Hematopoietic multipotent progenitor cell treated with erythropoietin and hydrocortisone succinate and interleukin-3 and kit ligand, for 6 days (in vitro differentiated cells): Measurements from ENCODE around the gene SLC7A14.

ENCODE experiments used
- DNase-seq: peaks from one replicate; pipeline ENCODE4 v3.0.0-alpha.2; 2015

The SLC7A14 gene

DNA sequence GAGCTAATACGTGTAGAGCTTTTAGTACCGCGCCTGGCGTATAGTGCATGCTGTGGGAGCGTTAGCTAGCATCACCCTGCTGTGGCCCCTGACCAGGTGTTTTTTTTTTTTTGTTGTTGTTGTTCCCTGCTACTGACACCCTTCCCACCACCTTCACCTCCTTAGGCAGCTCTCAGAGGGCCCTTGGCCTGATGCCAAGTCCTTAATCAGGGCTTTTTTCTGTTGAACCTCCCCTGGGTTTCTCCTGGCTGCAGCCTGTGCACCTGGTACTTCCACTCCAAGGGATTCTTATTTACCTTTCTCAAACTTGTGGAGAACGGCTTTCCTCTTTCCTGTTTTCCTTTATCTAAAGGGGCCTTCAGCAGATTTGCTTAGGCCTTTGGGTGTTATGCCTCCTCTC, 53.3 kb downstream of the SLC7A14 start:
- DNase-seq = peak; percentile 15

DNA sequence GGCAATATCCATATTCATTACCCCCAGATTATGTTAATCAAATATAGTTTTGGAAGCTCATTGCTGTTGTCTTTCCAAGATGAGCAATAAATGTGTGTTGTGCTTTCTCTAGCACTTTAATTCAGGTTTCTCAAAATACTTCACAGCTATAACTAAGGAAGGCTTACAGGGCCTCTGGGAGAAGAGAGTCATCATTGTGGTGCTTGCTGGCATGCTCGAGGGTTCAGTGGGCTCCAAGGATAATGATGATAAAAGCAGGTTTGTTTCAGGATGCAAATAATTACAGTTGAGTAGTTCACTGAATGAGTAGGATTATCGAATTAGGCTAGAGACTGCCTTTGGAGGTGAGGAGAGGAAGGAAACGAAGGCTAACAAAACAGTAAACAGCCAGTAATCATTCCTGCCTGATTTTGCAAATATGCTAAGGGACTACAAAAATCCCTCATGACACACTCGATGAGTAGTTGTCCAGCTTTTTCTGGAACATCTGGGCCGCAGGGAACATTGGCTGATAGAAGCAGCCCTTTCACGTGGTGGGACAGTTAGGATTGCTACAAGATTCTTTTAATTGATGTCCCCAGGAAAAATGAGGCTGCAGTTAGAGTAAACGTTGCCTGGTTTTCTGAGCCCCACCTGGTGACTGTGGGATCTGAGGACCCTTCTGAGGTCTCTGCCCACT, 54.1 kb downstream of the SLC7A14 start:
- no peak for DNase-seq

DNA sequence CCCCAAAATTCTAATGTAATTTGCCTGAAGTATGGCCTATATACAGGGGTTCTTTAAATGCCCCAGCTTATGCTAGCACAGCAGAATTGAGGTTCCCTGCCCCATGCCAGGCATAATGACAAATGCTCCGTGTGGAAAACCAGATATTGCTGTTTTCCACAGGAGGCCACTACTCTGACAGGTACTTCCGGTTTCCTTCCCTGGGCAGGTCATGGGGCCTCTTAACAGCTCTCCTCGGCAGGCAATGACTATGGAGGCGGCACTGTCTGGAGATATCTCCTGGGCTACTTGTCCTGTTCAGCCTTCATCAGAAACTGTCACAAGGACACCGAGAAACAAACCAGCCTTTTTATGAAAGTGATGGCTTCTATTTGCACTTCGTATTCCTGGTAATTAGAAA, 54.8 kb downstream of the SLC7A14 start:
- no peak for DNase-seq

DNA sequence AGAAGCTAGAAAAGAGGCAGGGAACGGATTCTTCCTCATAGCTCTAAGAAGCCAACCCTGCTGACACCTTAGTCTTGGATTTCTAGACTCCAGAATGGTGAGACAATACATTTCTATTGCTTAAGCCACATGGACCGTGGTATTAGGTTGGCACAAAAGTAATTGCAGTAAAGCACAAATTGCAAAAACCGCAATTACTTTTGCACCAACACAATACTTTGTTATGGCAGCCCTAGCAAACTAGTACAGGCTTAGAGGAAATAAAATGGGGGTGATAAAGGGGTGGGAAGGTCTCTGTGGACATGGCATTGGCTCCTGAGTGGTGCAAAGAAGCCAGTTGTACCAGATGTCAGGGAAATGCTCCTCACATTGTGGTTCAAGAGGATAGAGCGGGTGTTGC, 56.0 kb downstream of the SLC7A14 start:
- DNase-seq = no peak

DNA sequence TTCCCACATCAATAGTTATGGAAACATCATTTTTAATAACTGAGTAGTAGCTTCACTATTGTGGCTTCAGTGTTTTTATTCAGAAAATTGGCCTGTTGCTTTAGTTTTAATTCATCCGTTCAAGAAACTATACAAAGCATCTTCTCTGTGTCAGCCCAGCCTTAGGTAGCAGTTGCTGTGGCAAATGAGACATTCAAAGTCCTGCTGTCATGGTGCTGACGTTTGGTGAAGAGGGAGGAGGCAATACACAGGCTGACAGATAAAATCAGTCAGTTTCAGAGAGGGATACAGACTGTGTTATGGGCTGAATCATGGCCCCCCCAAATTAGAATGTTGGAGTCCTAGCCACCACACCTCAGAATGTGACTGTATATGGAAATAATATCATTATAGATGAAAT, 56.5 kb downstream of the SLC7A14 start:
- DNase-seq = no peak

DNA sequence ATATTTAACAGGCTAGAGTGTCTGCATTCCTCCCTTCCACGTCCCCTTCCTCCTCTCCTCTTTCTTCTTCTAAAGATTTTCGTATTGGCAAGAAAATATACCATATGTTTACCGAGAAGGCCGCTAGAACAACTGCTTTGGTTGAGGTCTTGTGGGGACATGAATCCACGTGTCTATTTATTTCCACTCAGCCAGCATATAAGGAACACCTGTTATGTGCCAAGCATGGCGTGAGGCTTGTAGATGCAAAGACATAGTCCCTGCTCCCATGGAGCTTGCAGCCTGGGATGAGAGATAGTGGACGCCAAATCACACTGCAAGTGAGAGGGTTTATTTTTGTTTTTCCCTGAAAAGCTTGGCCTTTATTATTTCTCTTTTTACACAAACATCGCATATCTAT, 57.1 kb downstream of the SLC7A14 start:
- DNase-seq = no peak

DNA sequence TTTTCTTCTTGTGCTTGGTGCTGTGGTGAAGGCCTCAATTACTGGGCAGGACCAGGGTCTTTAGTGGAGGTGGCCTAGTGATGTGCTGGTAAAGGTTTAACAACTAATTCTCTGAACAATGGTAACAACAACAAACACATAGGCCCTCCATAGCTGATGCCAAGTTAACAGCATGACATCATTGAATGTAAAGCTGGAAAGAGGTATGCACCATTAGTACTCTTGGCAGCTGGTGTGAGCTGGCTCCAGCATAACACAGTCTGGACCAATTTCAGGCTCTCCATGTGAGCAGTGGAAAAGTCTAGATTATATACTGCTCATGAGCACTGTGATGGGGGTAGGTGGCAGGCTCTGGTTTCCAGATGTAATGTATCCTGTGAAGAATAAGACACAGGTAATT, 61.8 kb downstream of the SLC7A14 start:
- no peak for DNase-seq

DNA sequence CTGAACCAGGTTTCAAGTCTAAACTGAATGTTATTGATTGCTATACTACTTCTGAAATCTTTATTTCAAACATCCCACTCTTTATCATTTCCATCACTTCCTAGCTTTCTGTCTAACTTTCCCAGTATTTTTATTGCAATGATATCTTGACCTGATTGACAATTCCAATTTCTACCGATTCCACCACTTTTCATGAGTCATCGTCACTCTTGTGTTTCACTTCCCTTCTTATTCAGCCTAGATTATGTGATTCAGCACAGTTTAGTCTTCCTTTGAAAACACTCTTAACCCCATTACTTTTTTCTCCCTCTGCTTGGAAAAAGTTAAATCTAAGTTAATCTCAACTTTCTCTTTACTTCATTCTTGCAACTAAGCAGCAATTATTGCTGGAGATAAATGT, 62.6 kb downstream of the SLC7A14 start:
- DNase-seq = no peak

DNA sequence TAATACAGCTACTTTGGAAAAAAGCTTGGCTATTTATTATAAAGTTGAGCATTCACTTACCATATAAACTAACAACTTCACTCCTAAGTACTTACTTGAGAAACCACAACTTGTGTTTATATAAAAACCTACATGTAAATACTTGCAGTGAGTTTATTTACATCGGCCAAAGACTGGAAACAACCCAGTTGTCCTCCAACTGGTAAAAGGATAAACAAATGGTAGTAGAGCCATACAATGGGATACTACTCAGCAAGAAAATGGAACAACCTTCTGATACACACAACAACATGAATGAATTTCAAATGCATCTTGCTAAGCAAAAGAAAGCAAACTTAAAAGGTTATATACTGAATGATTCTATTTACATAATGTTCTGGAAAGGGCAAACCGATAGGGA, 63.7 kb downstream of the SLC7A14 start:
- no peak for DNase-seq

DNA sequence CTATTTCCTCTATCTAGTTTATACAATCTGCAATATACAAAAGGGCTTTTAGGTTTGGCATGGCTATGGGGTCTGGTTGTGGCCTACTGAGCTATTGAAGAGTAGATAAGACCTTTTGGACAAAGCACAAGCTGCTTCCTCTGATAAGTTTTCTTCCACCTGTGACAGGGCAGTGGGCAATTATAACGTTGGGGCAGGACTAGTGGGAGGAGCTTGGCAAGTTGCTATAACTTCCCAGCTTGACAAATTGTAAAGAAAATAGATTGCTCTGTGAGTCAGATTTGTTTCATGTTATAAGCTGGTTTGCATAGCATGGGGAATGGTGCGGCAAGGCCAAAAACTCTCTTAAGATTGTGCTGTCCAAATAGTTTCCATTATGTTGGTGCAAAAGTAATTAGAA, 64.9 kb downstream of the SLC7A14 start:
- DNase-seq = peak; percentile 85

DNA sequence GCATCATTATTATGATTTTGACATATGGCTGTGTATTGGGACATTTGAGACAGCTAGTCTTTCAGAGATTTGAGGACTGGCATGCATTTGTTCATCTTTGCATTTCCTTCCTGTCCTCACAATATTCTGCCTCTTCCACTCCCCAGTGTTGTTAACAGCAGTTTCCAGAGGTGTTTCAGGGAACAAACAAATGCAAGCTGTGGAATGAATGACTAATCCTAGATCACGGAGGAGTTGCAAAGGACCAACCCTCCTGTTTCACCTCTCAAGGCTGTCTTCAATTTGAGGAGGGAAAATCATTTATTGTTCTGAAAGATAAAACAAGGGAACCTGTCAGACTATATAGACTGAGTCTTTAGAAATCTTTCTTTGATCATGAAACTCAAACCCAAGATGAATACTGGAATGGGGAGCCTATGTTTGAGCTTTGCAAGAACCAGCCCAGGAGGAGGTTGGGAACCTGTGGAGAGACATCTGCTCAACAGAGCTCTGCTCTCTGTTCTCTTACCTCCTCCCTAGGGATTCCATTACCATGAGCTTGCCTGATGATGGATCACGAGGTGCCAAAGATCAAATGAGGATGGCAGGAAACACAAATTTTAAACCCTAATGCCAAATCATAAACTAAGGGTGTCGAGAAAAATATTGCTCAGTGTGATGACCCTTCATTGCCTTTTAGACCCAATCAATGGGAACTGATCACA, 68.5 kb downstream of the SLC7A14 start:
- DNase-seq = no peak

DNA sequence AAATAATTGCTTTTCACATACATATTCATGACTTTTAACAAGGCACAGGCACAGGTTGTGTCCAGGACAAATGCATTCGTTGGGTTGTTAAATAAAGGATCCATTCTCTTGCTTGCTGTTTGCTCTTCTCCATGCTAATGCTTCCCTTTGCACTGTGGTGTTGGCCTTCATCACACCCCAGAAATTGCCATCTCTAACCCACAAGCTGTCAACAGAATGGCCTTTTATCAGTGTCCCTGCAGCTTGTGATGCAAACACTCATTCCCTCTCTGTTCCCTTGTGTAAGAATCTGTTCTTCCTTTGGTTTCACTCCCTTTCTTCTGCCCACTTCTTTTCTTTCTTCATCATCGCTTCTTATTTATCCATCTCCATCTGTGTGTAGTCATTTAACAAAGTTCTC, 72.2 kb downstream of the SLC7A14 start:
- peak; percentile 20 for DNase-seq

DNA sequence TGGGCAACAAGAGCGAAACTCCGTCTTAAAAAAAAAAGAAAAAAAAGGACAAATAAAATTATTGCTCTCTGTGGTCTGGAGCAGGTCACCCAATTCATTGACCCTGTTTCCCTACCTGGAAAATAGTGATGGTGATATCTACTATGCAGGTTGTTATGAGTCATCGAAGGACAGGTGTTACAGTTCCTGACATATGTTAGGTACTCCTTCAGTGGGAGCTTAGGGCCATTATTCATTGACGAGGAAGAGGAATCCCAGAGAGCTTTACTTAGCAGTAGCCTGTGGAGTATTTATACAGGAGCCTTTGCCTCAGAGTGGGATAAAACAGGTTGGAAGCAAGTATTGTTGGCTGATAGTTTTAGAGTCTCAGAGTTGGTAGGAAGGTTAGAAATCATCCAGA, 74.5 kb downstream of the SLC7A14 start:
- DNase-seq = no peak

DNA sequence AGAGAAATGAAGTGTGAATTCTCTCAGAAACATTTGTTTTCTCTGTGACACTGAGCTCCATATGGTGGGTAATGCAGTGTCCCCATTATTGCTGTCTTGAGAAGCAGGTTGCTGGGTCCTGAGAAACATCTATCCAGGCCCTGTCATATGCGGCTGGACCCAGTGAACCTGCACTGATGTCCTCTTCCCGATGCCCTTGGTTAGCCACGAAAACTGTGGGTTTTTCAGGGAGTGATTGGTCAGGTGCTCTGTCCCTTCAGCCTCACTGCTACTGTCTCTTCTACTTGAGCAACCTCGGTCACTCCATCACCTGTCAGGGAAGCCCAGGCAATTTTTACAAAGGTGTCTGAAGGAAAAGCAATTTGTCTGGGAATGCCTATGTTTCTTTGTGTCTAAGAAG, 77.0 kb downstream of the SLC7A14 start:
- no peak for DNase-seq

DNA sequence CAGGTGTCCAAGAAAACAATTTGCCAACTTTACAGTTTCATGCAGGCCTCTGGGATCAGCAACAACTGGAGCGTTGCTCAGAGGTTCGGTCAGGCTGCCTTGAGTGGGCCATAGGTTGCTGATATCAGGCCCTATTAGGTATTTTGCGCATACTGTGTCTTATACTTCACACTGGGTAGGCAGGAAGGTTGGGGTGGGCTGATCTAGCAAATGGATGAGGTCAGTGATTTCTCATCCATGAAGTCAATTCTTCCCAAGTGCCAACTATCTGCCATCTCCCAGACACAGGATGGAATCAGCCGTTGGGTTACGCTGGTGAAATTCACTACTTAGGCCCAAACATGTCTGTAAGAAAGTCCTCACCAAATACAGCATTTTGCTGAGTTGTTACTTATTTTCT, 77.6 kb downstream of the SLC7A14 start:
- DNase-seq = no peak

DNA sequence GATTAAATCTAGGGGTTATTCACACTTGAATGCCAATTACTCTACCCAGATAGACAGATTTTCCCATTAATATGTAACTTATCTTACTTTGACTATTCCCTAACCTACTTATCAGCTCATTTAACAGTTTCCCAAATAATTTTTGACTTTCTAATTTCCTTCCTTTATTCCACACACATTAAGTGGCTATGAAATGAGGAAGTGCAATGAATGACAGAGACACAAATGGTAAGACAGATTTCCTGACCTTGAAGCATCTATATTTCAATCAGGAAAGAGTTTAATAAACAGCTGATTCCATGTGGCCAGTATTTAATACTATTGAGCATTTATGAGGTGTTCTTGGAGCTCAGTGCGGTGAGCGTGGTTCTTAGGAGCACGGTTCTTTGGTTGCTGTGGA, 78.8 kb downstream of the SLC7A14 start:
- no peak for DNase-seq

DNA sequence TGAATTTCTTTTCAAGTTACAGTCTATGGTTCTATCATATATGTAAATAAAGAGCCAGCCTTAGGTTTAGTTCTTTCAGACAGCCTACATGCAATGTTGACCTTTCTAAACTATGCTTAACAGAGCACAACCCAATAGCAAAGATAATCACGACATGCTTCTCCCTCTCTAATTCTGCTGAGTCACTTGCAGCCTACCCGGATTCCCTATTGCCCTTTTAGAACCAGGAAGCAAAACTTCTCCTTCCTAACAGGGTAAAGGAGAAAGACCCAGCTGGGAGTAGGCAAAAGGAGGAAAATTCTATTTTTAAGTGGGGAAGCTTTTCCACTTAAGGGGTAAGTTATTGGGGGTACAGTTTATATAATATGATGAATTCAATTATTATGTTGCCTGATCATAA, 79.3 kb downstream of the SLC7A14 start:
- DNase-seq = no peak

DNA sequence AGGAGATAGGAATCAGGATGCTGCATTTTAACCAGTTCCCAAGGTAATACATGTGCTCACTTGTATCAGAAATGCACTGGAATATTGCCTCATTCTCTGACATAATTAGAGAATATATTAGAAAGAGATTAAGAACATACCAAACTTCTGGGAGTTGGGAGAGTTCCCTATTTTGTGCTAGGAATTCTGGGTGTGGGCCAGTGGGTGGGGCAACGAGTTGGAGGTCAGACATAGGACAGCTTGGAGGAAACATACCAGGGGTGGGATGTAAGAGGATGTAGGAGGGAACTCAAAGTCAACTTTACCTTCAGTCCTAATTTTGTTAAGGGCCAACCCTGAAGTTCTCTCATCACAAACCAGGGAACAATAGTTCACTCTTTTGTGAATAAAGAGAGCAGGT, 83.6 kb downstream of the SLC7A14 start:
- no peak for DNase-seq

DNA sequence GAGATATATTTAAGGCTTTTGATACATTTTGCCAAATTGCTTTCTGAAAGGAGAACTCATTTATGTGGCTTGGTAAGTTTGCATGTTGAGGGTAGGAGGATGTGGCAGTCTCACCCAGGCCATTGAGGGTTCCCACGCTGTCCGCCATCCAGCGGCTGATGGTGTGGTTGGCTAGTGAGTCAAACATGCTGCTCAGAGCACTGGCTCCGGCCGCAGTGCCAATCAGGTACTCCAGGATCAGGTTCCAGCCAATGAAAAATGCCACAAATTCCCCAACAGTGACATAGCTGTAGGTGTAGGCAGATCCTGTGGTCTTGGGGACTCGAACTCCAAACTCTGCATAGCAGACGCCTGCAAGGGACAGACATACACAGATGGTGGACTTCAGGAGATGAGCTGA, 84.9 kb downstream of the SLC7A14 start:
- DNase-seq = no peak

DNA sequence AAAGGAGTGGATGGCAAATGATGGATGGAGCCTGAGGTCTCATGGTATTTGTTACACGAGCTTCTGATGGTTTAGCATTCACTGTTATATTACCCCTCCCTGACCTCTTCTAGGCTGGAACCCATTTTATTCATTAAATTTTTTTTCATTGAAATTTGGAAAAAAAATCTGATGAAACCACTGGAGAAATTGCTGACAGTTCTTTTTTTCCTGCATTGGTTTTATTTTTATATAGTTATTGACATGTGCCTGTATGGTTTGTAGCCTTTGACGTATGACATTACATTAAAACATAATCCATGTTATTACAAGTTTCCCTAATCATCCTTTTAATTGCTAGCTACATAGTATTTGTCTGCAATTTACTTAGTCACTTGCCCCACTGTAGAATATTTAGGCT, 85.4 kb downstream of the SLC7A14 start:
- no peak for DNase-seq

DNA sequence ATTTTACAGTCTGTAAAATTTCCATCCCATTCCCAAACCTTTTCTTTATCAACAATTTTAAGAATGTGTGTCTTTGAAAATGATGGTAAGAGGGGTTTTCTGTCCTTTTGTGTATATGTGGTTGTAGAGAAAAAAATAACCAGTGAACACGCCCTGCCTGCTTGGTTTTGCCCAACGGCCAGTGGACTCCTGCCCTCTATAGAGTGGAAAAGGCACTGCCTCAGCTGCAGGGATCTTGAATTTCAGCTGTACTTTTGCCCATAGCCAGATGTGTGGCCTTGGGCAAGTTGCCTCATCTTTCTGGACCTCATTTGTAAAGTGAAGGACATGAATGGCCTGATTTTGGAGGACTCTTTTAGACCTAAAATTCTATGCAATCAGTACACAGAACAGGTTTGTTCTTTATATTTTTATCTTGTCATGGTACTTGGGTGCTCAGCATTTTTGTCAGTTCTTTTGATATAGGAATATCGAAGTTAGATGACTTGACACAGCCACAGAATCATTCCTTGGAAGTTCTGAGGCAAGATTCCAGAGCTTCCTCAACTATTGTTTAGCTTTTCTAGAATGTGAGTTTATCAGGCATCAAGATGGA, 86.2 kb downstream of the SLC7A14 start:
- DNase-seq = peak; percentile 57

DNA sequence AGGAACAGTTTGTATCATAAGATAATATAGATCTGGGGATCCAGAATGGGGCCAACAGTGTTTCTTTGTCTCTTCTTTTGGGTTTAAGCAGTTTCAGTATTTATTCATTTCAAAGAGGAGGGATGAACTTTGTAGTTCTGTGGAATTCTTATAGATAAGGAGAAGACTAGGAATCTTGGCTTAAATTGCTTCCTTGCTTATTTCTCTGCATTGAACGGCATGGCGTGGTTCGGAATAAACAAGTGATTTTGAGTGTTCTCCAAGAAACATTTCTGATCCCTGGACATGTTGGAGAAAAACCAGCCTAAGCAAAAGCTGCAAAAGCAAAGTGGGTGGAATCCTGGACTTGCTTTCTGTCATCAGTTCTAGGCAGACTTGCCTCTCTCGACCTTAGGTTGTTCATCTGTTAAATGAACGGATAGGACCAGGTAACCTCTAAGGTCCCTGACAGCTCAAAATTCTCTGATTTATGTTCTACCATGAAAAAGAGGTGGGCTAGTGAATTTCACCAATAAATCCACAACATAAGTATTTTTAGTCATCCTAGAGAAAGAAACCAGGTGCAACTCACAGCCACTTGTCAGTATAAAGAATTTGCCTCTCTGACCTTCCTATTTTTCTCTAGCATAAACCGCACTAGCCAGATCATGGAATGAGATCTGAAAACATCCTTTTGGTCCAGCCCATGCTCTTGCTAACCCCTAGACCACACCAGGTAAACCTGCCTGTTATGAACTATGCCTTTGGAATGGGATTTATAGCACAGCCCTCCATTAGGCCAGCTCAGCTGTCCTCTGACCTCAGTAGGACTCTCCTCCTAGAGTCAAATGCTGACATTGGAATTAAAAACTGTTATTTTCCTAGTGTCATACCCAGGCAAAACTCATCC, 88.4 kb downstream of the SLC7A14 start:
- no peak for DNase-seq

DNA sequence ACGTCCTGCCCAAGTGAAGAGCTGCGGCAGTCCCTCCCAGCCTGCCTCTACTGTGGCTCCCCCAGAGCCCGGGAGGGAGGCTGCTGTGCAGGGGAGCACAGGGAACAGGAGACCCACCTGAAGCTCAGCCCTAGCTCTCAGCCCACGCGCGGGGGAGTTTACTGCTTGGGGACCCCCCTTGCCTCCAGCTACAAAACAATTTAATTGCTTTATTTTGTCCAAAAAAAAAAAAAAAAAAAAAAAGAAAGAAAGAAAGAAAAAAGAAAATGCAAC, 89.1 kb downstream of the SLC7A14 start:
- no peak for DNase-seq
